ENCODE data around the gene TMEM184B.

DNA sequence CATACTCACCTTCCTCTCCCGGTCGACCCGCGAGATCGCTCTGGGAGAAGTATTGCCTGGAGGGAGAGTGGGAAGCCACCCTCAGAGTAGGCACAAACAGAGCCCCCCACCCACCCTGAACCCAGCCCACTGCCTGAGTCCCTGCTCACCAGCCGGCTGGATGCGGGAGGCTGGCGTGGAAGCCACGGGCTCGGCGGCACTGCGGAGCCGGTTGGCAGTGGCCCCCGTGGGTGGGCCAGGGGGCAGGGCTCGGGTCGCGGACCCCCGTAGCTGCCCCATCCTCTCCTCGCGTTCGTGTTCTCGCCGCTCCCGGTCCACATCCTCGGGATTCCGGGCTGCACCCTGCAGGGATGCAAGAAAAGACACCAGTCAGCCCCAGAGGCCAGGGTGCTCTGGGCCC, 21.4 kb upstream of the TMEM184B start:
- TF ChIP-seq CTCF (IDR thresholded peaks at IDR 0.05; ENCODE audit: low read depth, low read length, missing input control) (no peak), TAF1 (conservative IDR thresholded peaks at IDR 0.05) (no peak), YY1 (IDR thresholded peaks at IDR 0.05) (no peak), EGR1 (IDR thresholded peaks at IDR 0.05; ENCODE audit: low read depth in 2 of 2) (no peak), FOXA1 (IDR thresholded peaks at IDR 0.05) (no peak), REST (IDR thresholded peaks at IDR 0.05) (no peak), FOXA2 (IDR thresholded peaks at IDR 0.05) (no peak), RAD21 (IDR thresholded peaks at IDR 0.05) (no peak), SP1 (IDR thresholded peaks at IDR 0.05) (no peak), JUND (IDR thresholded peaks at IDR 0.05) (no peak), HNF4G (IDR thresholded peaks at IDR 0.05) (no peak), MAX (IDR thresholded peaks at IDR 0.05) (no peak)
- TF ChIP-seq, protein P1, sequence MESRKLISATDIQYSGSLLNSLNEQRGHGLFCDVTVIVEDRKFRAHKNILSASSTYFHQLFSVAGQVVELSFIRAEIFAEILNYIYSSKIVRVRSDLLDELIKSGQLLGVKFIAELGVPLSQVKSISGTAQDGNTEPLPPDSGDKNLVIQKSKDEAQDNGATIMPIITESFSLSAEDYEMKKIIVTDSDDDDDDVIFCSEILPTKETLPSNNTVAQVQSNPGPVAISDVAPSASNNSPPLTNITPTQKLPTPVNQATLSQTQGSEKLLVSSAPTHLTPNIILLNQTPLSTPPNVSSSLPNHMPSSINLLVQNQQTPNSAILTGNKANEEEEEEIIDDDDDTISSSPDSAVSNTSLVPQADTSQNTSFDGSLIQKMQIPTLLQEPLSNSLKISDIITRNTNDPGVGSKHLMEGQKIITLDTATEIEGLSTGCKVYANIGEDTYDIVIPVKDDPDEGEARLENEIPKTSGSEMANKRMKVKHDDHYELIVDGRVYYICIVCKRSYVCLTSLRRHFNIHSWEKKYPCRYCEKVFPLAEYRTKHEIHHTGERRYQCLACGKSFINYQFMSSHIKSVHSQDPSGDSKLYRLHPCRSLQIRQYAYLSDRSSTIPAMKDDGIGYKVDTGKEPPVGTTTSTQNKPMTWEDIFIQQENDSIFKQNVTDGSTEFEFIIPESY (IDR thresholded peaks at IDR 0.05), result no peak
- TF ChIP-seq, protein P2, sequence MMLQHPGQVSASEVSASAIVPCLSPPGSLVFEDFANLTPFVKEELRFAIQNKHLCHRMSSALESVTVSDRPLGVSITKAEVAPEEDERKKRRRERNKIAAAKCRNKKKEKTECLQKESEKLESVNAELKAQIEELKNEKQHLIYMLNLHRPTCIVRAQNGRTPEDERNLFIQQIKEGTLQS (IDR thresholded peaks at IDR 0.05), result no peak

All from liver (tissue), 3 donors.